Upper lobe of left lung (tissue), 6 donors: ENCODE measurements around the gene LARGE1. TPM values are rescaled to one million over a fixed set of nuclear protein-coding genes. Genes with fewer than 3 reads are reported as not detected.

Experiments used
- ATAC-seq, 2 donors: fragments of 200-7000 bp; cut with Tn5 transposase; one replicate each; pipeline ENCODE4 v1.9.1; 2022; ENCODE audit warnings: mild to moderate bottlenecking in 2 of 2, moderate library complexity in 2 of 2; ENCODE audit not compliant: low FRiP score in 2 of 2
- DNase-seq, 2 donors: peaks; one replicate each; pipeline ENCODE4 v3.0.0-alpha.2; 2019 to 2020
- H3K27ac ChIP-seq, 4 donors: fragments of 200-600 bp; sonication (generic); one replicate each; pipeline ENCODE4 v1.5.1; 2016 to 2019
- H3K27me3 ChIP-seq, 4 donors: fragments of 200-600 bp; sonication (generic); one replicate each; pipeline ENCODE4 v1.5.1; 2017 to 2019
- H3K36me3 ChIP-seq, 4 donors: fragments of 200-600 bp; sonication (generic); one replicate each; pipeline ENCODE4 v1.5.1; 2016 to 2019
- H3K4me1 ChIP-seq, 4 donors: fragments of 200-600 bp; sonication (generic); one replicate each; pipeline ENCODE4 v1.5.1; 2018 to 2019
- H3K4me3 ChIP-seq, 4 donors: fragments of 200-600 bp; sonication (generic); one replicate each; pipeline ENCODE4 v1.5.1; 2017 to 2019; ENCODE audit warnings: mild to moderate bottlenecking in 2 of 4, moderate library complexity in 1 of 4
- H3K9me3 ChIP-seq, 4 donors: fragments of 200-600 bp; sonication (generic); one replicate each; pipeline ENCODE4 v1.5.1; 2018 to 2019
- EP300 ChIP-seq, 4 donors: sonication (generic); formaldehyde crosslinking; IDR thresholded peaks; one replicate each; pipeline ENCODE4 v1.5.1; 2017; ENCODE audit warnings: antibody characterized with exemption in 4 of 4, control low read depth in 2 of 4
- POLR2A ChIP-seq, 4 donors: fragments of 450-650 bp; IDR thresholded peaks; one replicate each; pipeline ENCODE4 v1.5.1; 2016 to 2017; ENCODE audit warnings: antibody characterized with exemption in 4 of 4, mild to moderate bottlenecking in 2 of 4
- POLR2AphosphoS5 ChIP-seq, 2 donors: sonication (generic); formaldehyde crosslinking; IDR thresholded peaks; one replicate each; pipeline ENCODE4 v1.5.1; 2017; ENCODE audit warnings: antibody characterized with exemption in 2 of 2
- WGBS, 2 donors: methylation state at CpG; one replicate each; pipeline ENCODE4 v1.1.5; 2017 to 2018; 5-methylcytosine and 5-hydroxymethylcytosine counted together
- total RNA-seq, 6 donors: library from RNA; depleted of rRNA in 4 of 6; stranded (reverse); fragments of >200 nt in 4 of 6; gene quantifications; one replicate each; pipeline versions ENCODE4 v1.1.0 to v1.2.1, GENCODE V29; 2016 to 2021
- TF ChIP-seq, protein P1 (sequence below), 6 experiments: fragments of 450-650 bp in 4 of 6; fragments of 200-600 bp in 2 of 6; sonication (generic) in 2 of 6; IDR thresholded peaks; one replicate each; pipeline ENCODE4 v1.5.1; 2016 to 2019; ENCODE audit warnings: antibody characterized with exemption in 6 of 6
- donor health status: DM: no; HTN: no; CAD: no; lungs with moderate emphysema.
- donor health status: DM: no; HTN: yes; CAD: no; lungs with severe emphysema.

LARGE1 gene
- total RNA-seq, 6 donors from 2014 or later, result 14.0 to 56.6 (median 25.3) TPM

DNA sequence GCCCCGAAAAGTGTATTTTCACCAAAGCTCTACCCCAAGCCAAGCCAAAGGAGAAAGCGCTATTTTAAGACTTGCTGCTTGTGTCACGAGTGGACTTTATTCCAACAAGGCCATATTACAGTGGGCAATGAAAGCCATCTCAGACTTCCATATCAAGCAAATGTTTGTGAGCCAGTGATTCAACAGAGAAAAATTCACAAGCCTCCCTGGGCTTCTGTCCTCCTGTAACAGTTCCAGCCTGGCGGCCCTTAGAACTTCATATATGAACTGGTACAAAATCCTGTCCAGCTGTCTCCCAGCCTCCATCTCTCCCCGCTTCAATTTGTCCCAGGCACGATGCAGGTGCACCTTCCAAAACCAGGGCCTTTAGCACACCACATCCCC, 11.2 kb downstream of the LARGE1 start:
- TF ChIP-seq EP300 (IDR thresholded peaks at IDR 0.05) (no peak), POLR2AphosphoS5 (IDR thresholded peaks at IDR 0.05) (no peak), POLR2A (IDR thresholded peaks at IDR 0.05) (no peak)
- TF ChIP-seq, protein P1, sequence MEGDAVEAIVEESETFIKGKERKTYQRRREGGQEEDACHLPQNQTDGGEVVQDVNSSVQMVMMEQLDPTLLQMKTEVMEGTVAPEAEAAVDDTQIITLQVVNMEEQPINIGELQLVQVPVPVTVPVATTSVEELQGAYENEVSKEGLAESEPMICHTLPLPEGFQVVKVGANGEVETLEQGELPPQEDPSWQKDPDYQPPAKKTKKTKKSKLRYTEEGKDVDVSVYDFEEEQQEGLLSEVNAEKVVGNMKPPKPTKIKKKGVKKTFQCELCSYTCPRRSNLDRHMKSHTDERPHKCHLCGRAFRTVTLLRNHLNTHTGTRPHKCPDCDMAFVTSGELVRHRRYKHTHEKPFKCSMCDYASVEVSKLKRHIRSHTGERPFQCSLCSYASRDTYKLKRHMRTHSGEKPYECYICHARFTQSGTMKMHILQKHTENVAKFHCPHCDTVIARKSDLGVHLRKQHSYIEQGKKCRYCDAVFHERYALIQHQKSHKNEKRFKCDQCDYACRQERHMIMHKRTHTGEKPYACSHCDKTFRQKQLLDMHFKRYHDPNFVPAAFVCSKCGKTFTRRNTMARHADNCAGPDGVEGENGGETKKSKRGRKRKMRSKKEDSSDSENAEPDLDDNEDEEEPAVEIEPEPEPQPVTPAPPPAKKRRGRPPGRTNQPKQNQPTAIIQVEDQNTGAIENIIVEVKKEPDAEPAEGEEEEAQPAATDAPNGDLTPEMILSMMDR (IDR thresholded peaks at IDR 0.05), result no peak
- no peaks in the 10 kb centered on the region for H3K9me3 ChIP-seq
- no peak overlapping the region for H3K4me3 ChIP-seq
- no peaks in the 10 kb centered on the region for H3K36me3 ChIP-seq
- H3K27ac ChIP-seq, result no peak overlapping the region
- WGBS, 2 donors, result 70 to 86% methylated on average over 6 of the region's 6 CpGs
- no peaks in the 10 kb centered on the region for H3K4me1 ChIP-seq
- ATAC-seq (no peak), DNase-seq (no peak)
- H3K27me3 ChIP-seq, result no peaks in the 10 kb centered on the region

DNA sequence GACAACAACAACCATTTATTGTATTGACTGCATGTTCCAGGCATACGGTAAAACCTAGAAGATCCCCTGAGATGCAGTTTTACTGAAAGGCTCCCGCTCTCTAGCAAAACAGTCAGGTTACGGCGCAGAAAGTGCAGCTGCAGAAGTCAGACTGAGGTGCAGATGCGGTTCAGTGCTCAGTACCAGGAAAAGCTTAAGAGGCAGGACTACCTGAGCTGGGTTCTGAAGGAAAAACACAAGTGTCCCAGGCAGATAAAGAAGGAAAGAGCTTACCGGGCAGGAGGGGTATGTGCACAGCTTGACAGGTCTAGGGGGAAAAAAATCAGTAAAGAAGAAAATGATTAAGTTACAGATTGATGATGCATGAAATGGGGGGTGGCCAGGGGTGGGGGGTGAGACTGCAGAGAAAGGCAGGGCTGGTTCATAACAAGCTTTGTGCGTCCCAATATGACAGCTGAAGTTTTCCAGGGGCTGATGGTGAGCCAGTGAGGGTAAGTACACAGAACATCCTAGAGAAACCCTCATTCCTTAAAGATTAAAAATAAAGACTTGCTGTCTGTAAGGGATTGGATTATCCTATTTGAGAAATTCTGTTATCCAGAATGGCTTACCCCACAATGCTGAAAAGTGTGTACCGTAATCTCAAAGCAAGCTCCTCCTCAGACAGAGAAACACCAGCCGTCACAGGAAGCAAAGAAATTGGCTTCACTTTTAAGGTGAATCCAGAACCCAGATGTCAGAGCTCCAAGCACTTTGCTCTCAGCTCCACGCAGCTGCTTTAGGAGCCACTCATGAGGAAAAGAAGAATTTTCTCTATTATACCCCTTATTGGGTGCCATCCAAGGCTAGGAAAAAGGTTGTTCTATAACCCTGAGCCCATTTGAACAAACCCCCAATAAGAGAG, 11.9 kb downstream of the LARGE1 start:
- WGBS, 2 donors, result 83% methylated on average over 10 of the region's 10 CpGs

DNA sequence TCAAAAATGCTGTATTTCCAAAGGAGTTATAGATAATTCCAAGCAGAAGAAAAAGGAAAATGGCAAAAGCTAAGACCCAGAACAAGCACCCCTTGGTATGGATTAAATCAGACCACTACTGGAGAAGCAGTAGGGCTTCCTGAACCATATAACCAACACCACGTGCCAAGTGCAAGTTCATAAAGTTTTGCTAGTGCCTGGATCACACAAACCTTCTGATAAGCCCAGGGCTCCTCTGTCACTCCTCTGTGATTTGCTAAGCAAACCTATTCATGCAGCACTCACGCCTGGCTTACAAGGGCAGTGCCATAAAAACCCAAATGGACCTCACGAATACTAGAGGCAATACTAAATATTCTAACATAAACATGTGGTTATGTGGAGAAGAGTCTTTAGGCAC, 13.3 kb downstream of the LARGE1 start:
- TF ChIP-seq, protein P1 (IDR thresholded peaks at IDR 0.05), result no peak
- no peaks in the 10 kb centered on the region for H3K36me3 ChIP-seq
- H3K9me3 ChIP-seq, result no peaks in the 10 kb centered on the region
- WGBS, 2 donors, result 81 to 87% methylated on average over 3 of the region's 3 CpGs
- DNase-seq (no peak), ATAC-seq (no peak)
- peaks cover 0 to 4% (median 2%) of the 10 kb centered on the region in 4 donors for H3K4me1 ChIP-seq
- no peak overlapping the region for H3K27ac ChIP-seq
- no peak overlapping the region for H3K4me3 ChIP-seq
- H3K27me3 ChIP-seq, result no peaks in the 10 kb centered on the region

More for the DNA sequence above, 11.9 kb downstream of the LARGE1 start:
- Histone ChIP-seq H3K4me1 (no peaks in the 10 kb centered on the region), H3K27me3 (no peaks in the 10 kb centered on the region), H3K9me3 (no peaks in the 10 kb centered on the region), H3K27ac (no peak overlapping the region), H3K36me3 (no peaks in the 10 kb centered on the region), H3K4me3 (no peak overlapping the region)
- ATAC-seq (no peak), DNase-seq (no peak)
- TF ChIP-seq POLR2AphosphoS5 (IDR thresholded peaks at IDR 0.05) (no peak), POLR2A (IDR thresholded peaks at IDR 0.05) (no peak), EP300 (IDR thresholded peaks at IDR 0.05) (no peak)

DNA sequence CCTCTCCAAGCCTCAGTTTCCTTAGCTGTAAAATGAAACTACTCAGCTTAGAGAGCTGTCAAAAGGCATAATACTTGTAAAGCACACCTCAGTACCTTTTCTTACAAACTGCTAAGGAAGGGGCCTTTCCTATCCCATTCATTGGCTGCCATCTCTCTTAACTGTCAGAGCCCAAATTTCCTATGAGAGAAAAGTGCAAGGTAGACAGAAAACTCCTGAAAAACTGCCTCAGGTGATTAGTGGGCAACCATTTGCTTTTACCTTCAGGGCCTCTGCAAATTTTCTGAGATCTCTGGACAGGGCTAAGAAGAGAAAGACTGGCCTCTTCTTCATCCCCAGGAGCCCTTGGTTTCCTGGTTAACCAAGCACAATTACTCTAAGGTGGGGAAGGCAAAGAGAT, 13.8 kb downstream of the LARGE1 start:
- TF ChIP-seq POLR2AphosphoS5 (IDR thresholded peaks at IDR 0.05), result no peak
- TF ChIP-seq, protein P1 (IDR thresholded peaks at IDR 0.05), result no peak
- H3K27me3 ChIP-seq, result no peaks in the 10 kb centered on the region
- no peak for DNase-seq
- no peak overlapping the region for H3K27ac ChIP-seq
- ATAC-seq, result no peak
- H3K4me1 ChIP-seq, result peaks cover 0 to 4% (median 2%) of the 10 kb centered on the region in 4 donors
- H3K4me3 ChIP-seq, result no peak overlapping the region
- no peaks in the 10 kb centered on the region for H3K36me3 ChIP-seq
- H3K9me3 ChIP-seq, result no peaks in the 10 kb centered on the region

DNA sequence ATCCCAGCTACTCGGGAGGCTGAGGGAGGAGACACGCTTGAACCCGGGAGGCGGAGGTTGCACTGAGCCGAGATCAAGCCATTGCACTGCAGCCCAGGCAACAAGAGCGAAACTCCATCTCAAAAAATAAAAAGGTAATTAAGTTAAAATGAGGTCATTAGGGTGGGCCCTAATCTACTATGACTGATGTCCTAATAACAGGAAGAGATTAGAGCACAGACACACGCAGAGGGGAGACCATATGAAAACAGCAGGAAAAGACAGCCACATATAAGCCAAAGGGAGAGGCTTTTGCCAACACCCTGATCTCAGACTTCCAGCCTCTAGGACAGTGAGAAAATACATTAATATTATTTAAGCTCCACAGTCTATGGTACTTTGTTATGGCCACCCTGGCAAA, 17.3 kb downstream of the LARGE1 start:
- no peak overlapping the region for H3K27ac ChIP-seq
- no peaks in the 10 kb centered on the region for H3K36me3 ChIP-seq
- H3K9me3 ChIP-seq, result no peaks in the 10 kb centered on the region
- 85 to 86% methylated on average over 7 of the region's 7 CpGs for WGBS, 2 donors
- H3K4me3 ChIP-seq, result no peak overlapping the region
- TF ChIP-seq POLR2A (IDR thresholded peaks at IDR 0.05), result no peak
- no peak for TF ChIP-seq POLR2AphosphoS5 (IDR thresholded peaks at IDR 0.05)
- H3K27me3 ChIP-seq, result no peaks in the 10 kb centered on the region
- DNase-seq, result no peak
- peaks cover 0 to 4% (median 2%) of the 10 kb centered on the region in 4 donors for H3K4me1 ChIP-seq
- ATAC-seq, result no peak

DNA sequence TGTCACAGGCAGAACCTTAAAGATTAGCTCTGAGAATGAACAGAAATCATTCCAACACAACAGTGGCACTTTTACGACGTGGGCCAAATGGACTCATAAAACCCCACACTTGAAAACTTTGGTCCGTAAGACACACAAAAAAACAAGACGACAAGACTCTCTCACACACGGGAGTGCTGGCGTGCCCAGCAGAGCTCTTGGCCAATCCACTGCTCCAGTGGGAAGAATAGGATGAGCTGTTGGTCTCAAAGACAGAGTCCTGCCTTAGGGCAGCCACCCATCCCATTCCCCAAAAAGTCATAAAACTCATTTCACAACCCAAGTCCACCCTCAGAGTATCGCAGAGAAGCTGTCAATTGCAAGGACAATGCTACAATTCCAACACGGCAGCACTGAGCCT, 18.2 kb downstream of the LARGE1 start:
- Histone ChIP-seq H3K27ac (no peak overlapping the region), H3K27me3 (no peaks in the 10 kb centered on the region), H3K36me3 (no peaks in the 10 kb centered on the region), H3K4me1 (peaks cover 0 to 4% (median 2%) of the 10 kb centered on the region in 4 donors), H3K9me3 (no peaks in the 10 kb centered on the region), H3K4me3 (no peak overlapping the region)
- TF ChIP-seq POLR2AphosphoS5 (IDR thresholded peaks at IDR 0.05), result no peak
- no peak for TF ChIP-seq POLR2A (IDR thresholded peaks at IDR 0.05)
- TF ChIP-seq EP300 (IDR thresholded peaks at IDR 0.05), result no peak
- TF ChIP-seq, protein P1 (IDR thresholded peaks at IDR 0.05), result no peak
- 95 to 97% methylated on average over 8 of the region's 8 CpGs for WGBS, 2 donors
- no peak for DNase-seq
- no peak for ATAC-seq
